Pulmonary artery endothelial cell (primary cell): ENCODE measurements around the gene FXYD5. TPM values are rescaled to one million over a fixed set of nuclear protein-coding genes. Genes with fewer than 3 reads are reported as not detected.
A peak's percentile ranks its signal among the peaks of the same experiment; 100 is the strongest.
"Not testable (repeated sequence)": the region's sequence is repeated elsewhere in the genome, so short reads cannot be mapped to it uniquely, and the experiment has no call there.

Experiments used
- DNase-seq: peaks from one replicate; pipeline ENCODE4 v3.0.0-alpha.2; 2011; ENCODE audit warnings: low read depth, low spot score
- total RNA-seq: library from RNA; depleted of rRNA; stranded (reverse); fragments of >200 nt; gene quantifications from 2 replicates; pipeline ENCODE4 v1.2.3, GENCODE V29; 2014

The FXYD5 gene
- total RNA-seq, 1 donor from 2014 or later = 31.8 TPM

GRCh38 chr19:35136977-35137702 lies 17.4 kb upstream of the FXYD5 start:
- DNase-seq = no peak

GRCh38 chr19:35138305-35138892 lies 16.1 kb upstream of the FXYD5 start, which contains the start of gene FXYD1:
FXYD1 (plus strand) TSS chr19:35138824; CDS start chr19:35140080, 1,256 bp downstream.
- no peak for DNase-seq

GRCh38 chr19:35140207-35140961 lies 14.2 kb upstream of the FXYD5 start:
- DNase-seq = no peak

- DNase-seq = peak; percentile 57
Measured at GRCh38 chr19:35140962-35141836, 13.3 kb upstream of the FXYD5 start.

- DNase-seq = no peak
Measured at GRCh38 chr19:35141837-35142605, 12.5 kb upstream of the FXYD5 start.

- DNase-seq = no peak
Measured at GRCh38 chr19:35142606-35143230, 11.8 kb upstream of the FXYD5 start.

GRCh38 chr19:35143231-35143715 lies 11.3 kb upstream of the FXYD5 start, which contains the start of gene FXYD7:
FXYD7 (plus strand) TSS chr19:35143255; CDS start chr19:35143334, 79 bp downstream.
- DNase-seq = no peak

GRCh38 chr19:35143818-35144217 lies 10.7 kb upstream of the FXYD5 start:
- DNase-seq = no peak

GRCh38 chr19:35144259-35144599 lies 10.3 kb upstream of the FXYD5 start:
- no peak for DNase-seq

- DNase-seq = no peak
Measured at GRCh38 chr19:35144600-35145436, 9.7 kb upstream of the FXYD5 start.

GRCh38 chr19:35146746-35147459 lies 7.6 kb upstream of the FXYD5 start:
- DNase-seq = no peak

- no peak for DNase-seq
Measured at GRCh38 chr19:35149463-35149862, 5.1 kb upstream of the FXYD5 start.

GRCh38 chr19:35150445-35150844 lies 4.1 kb upstream of the FXYD5 start:
- no peak for DNase-seq

GRCh38 chr19:35151273-35152065 lies 3.1 kb upstream of the FXYD5 start:
- DNase-seq = no peak

- not testable (repeated sequence) for DNase-seq
Measured at GRCh38 chr19:35153129-35153522, 1.4 kb upstream of the FXYD5 start.

GRCh38 chr19:35153701-35154524 lies 622 bp upstream of the FXYD5 start:
- DNase-seq = no peak

- DNase-seq = no peak
Measured at GRCh38 chr19:35155441-35155840, 906 bp downstream of the FXYD5 start.
